Activated CD8-positive, alpha-beta memory T cell treated with anti-CD3 and anti-CD28 coated beads for 1 hour (primary cell): ENCODE results near the gene CLSTN2.

Source experiments
- DNase-seq, 2 donors: peaks; one replicate each; pipeline ENCODE4 v3.0.0-alpha.2; 2020; ENCODE audit warnings: low read depth in 1 of 2; ENCODE audit errors: extremely low read depth in 1 of 2

CLSTN2 gene

DNA sequence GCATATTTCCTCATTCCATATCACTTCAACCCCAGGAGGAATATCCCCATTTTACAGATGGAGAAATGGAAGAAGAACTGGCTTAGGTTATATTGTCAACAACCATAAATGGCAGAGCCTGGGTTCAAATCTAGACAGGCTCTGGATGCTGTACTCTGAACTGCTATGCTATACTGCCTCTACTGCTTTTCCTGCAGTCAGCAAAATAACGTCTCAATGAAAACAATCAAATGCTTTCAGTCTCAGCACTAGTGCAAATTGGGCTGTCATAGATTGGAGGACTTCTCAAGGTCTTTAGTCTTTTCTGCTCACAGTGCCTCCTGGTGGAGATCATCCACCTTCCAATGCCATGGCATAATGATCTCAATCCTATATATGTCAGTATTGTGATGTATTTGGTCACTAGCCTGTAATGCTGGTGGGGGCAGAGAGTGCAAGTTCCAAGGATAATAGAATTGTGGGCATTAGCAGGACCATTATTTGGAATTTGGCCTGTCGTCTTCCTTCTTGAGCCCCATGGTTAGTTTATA lies 285.0 kb downstream of the CLSTN2 start:
- DNase-seq, result no peak

DNA sequence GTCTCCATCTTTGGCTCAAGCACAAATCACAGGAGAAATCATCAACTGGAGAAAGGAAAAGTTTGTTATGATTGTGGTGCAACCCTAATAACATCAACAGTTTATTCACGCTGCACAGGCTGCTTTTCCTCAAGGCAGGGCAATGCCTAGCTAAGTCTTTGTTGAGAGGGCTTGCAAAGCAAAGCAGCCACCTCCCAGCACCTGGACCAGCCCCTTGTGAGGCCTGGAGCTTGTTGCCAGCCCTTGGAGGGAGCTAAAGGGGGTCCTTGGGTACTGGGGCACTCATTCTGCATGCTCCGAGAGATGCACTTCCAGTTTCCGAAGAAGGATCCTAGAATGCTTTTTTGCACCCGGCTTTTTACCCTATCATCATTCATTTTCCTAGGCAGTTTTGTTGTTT lies 288.2 kb downstream of the CLSTN2 start:
- DNase-seq, result no peak

DNA sequence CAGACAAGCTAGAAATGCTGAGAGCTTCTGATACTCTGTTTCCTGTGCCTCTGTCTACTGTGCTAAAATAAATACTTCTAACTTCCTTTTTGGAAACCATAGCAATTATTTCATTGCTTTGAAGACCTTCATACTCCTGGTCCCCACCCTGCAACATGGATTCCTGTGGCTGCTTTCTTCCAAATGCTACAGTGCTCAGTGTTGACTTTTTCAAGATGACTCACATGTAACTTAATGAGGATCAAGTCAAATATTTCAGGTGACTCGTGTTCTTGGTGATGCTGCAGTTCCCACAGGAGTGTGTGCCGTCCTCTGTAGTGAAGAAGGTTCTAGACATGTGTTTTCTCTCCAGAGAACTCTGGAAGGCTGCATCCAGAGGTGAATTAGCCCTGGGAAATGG lies 288.6 kb downstream of the CLSTN2 start:
- DNase-seq, result no peak

DNA sequence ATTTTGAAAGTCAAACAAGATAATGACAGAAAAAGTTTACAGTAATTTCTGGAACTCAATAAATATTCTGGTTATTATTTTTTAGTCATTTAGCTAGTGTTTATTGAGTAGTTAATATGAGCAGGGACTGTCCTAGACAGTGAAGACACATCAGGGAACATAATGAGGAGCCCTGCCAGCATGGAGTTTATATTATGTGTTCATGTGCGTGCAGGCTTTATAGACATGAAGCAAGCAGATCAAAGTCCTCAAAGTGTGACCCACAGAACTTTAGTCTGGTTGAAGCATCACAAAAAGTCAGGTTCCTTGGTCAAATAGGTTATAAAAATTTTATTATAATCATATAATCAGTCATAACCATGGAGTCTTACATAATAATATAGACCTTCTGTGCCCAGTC lies 289.3 kb downstream of the CLSTN2 start:
- DNase-seq, result no peak

DNA sequence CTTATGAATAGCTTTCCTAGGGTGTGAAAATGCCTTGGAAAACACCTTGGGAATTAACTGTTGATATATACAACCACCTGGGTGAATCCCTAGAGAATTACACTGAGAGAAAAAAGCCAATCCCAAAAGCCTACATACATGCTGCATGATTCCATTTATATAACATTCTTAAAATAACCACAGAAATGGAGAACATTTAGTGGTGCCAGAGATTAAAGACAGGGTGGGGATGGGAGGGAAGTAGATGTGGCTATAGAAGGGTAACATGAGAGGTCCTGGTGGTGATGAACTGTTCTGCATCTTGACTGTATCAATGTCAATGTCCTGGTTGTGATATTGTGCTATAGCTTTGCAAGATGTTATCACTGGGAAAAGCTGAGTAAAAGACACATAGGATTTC lies 291.0 kb downstream of the CLSTN2 start:
- no peak for DNase-seq

DNA sequence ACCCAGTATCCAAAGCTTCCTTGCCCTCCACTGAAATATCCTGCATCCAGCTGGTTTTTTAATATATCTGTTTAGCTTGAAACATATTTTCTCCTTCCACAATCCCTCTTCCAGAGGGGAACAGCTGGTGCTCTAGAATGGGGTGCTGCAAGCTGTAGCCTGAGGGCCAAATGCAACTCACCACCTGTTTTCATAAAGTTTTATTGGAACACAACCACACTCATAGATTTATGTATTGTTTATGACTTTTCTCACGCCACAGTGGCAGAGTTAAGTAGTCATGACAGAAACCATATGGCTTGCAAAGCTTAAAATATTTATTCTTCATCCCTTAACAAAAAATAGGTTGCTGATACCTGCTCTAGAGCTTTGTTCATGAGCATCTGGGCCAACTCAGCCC lies 298.7 kb downstream of the CLSTN2 start:
- DNase-seq, result no peak

DNA sequence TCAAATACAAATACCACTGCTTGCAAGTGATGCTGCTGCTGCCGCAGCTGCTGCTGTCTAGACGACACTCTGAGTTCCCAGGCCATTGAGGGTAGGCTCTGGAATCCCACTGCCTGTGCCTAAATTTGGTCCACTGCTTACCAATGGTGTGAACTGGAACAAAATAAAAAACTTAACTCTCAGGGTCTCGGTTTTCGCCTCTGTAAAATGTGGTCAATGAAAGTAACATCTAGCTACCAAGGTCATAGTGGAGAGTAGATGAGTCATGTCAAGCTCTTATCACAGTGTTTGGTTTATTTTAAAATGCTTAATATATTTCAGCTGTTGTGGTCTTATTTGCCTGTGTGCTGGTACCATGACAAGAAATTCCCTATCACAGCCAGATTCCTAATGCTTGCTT lies 299.3 kb downstream of the CLSTN2 start:
- no peak for DNase-seq

DNA sequence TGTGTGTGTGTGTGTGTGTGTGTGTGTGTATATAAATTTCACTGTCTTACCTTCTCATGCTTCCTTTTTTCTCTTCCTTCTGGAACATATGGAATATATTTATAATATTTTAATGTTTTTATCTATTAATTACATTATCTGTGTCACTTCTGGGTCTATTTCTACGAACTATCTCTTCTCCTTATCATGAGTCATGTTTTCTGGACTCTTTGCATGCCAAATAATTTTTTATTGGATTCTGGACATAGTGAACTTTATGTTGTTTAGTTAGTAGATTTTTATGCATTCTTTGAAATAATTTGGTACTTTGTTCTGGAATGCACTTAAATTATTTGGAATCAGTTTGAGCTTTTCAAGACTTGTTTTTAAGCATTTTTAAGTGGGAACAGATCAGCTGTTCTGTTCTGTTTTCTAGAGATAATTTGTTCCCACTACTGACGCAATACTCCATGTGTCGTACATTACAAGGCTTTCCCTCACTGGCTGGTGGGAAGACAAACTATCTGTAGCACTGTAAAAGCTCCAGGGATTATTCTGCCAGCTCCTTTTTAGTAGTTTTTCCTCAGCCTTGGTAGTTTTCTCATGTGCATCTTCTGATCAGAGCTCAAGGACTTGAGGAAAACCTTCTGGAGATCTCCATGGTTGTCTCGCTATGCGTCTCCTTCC lies 302.0 kb downstream of the CLSTN2 start:
- DNase-seq, result no peak

DNA sequence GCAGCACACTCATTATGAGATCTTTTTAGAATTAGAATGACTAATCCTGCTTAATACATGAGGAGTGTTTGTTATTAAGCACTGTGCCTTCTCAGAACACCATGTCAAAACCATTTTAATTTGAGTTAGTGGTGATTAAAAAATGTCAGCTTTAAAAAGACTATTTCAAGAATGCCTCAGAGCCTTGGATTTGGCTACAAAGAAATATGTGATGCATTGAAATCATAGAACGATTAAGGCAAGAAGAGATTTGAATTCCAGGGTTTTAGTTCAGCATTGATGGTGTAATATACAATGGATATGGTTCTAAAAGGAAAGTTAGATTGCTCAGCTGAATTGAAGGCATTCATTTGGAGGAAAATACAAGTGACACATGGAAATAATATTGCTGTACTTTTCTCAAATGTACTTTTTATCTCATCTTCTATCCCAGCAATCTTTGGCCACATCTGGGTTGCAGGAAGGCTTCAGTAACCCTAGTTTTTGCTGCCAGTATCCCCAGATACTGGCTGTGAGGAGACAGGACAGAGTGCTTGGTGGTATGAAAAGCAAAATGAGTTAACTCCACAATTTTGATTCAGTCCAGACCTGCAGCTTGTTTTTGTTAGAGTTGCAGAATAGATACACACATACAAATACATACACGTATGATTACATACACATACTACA lies 303.8 kb downstream of the CLSTN2 start:
- DNase-seq, result no peak

DNA sequence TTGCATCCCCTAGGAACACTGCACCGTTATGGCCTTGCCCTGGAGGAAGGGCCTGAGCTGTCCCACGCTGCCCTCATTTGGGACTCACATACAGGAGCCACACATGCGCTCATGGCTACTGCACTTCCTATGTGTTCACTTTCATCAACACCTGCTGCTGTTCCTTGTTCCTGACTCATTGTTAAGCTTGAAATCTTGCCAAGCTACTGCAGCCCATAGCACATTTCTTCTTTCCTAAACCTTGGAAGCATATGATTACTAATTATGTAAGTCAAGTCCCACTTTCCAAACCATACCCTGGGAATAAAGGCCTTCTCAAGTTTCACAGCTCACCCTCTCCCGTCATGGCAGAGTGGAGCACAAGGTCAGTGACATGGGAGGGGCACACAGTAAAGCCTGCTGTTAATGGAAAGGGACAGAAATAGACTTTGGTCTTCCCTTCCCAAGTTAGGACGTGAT lies 307.9 kb downstream of the CLSTN2 start:
- DNase-seq, result no peak

DNA sequence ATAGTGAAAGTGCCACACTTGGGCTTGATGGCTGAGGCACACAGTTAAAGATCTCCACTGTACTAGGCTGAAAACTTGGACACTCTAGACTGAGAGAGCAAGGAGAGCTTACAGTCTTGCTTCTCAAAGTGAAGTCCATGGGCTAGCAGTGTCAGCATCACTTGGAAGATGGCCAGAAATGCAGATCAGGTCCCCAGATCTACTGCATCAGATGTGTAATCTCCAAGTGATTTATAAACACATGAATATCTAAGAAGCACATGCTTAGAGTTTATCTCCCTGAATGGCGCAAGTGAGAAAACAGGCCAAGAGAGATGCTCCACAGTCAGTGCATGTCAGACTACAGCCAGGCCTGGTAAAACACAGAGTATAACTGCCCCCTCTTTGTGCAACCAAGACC lies 308.6 kb downstream of the CLSTN2 start:
- DNase-seq, result no peak

DNA sequence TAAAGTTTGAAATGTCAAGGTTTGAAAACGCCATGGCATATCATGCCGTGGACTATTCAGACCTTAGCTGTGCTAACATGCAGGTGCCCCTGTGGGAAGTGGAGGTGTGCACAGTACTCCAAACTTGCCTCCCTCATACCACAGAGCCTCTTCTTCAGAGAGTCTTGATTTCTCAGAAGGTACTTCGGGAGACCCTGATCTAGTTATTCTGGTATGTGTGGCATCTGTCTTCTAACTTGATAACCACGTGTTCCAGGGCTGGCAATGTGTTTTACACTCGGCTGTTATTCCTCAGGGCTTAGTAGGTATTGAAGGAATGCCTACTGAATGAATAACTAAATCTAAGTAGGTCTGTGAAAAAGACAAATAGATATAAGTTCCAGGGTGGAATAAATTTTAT lies 309.9 kb downstream of the CLSTN2 start:
- no peak for DNase-seq

DNA sequence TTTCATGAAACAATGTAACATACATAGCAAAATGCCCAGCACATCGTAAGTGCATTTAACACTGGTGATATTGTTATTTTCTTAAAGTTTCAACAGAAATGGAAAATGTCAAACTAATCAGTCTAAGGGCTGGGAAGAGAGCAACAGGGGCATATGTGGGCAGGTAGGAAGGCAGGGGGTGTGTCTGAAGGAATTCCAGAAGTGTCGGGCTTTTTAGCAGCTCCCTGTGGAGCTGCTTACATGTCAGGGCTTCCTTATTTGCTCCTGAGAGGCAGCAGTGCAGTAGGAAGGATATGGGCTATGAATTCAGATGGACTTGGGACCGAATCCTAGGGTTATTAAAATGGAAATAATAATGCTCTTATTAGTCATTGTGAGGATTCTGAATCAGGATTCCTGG lies 311.6 kb downstream of the CLSTN2 start:
- DNase-seq, result no peak

DNA sequence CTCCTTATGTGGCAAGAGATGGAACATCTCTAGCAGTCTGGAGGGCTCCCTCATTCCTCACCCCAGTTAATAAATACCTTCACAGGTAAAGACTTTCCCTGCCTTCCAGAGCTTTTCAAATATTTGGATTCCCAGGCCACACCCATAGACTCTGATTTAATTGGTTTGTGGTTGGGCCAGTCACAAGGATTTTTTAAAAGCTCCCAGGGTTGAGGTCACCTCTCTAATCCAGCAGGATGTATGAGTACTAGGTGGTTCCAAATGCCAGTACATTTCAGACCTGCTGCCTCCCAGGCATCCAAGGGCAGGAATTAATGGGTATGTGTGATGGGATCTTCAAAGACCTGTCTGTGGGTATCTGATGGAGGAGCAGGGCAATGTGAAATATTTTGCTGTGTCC lies 312.8 kb downstream of the CLSTN2 start:
- DNase-seq, result no peak

DNA sequence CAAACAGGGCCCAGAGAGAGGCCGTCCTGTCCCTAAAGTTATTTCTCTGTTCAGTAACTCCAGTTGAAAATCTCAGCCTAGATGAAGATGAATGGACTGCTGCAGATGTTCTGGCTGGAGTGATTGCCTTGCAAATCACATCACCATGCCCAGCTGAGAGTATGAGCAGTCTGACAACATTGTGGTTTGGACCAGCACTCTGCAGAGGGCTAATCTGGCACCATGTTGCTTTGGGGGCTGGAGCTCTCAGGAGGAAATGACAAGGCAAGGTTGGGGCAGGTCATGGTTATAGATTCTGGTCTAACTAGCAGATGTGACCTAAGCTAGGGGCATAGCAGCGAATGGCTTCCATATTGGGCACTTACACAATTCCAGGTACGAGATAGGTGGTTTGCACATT lies 314.2 kb downstream of the CLSTN2 start:
- DNase-seq, result no peak

DNA sequence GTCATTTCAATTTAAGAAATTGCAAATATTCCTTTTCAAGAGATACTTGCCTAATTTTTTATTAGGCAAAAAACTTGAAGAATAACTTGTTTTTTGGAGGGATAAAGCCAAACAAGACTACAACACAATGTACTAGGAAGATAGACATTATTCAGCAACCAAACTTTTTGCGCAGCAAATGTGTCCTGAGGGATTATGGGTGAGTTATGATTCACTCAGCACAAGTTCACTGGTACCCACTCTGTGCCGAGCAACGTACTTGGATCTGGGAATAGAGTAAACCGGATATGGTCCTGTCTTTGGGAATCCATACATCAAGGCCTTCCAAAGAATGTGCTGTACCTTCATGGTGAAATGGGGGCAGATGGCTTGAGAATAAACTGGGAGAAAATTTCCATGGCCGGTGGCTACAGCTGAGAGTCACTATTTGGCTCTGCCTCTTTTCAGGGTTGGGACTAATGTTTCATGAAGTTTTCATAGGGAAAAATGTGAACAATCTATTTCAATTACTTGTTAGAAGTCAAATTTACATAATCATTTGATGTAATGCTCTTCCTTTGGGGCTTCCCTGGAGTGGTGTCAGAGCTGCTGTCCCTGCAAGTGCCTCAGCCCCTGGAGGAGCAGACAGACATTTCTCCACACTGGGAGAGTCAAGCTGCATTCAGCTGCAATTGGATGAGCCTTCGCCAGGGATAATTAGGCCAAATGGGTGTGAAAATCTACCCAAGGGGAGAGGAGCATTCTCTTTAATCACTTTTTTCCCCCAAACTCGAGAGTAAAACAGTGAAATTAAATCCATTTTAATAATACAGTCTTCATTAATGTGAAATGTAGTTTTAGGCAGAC lies 315.2 kb downstream of the CLSTN2 start:
- no peak for DNase-seq

DNA sequence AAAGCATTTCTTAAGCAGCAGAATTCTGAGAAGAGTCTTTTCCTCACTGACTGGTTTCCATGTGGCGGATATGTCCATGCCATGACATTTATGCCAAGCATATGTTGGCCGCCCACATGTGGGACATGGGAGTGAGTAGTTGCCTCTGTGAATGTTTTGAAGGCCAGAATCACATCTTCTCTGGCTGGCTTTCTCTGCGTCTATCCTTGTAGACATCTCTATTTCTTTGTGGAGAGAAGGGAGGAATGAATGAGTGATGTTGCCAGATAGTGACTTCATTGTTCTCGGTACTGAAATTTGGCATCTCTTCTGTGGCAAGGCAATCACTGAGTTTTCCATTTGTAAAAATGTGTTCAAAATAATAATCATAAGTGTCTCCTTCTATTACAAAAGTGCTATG lies 316.0 kb downstream of the CLSTN2 start:
- no peak for DNase-seq

DNA sequence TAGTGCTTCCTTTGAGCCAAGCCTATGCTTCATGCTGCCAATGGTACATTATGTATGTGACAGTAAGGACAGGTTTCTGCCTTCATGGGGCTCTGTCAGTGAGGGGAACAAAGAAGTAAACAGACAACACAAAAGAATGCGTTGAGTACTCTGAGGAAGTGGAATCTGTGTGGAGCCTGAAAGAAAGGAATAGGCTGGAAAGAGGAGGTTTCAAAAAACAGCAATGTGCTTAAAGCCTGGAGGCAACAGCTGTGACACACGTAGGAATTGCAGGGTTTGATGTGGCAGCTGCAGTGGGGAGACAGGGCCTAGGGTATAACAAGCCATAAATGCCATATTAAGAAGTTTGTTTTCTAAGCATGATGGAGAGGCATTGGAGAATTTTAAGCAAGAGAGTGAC lies 316.7 kb downstream of the CLSTN2 start:
- no peak for DNase-seq

DNA sequence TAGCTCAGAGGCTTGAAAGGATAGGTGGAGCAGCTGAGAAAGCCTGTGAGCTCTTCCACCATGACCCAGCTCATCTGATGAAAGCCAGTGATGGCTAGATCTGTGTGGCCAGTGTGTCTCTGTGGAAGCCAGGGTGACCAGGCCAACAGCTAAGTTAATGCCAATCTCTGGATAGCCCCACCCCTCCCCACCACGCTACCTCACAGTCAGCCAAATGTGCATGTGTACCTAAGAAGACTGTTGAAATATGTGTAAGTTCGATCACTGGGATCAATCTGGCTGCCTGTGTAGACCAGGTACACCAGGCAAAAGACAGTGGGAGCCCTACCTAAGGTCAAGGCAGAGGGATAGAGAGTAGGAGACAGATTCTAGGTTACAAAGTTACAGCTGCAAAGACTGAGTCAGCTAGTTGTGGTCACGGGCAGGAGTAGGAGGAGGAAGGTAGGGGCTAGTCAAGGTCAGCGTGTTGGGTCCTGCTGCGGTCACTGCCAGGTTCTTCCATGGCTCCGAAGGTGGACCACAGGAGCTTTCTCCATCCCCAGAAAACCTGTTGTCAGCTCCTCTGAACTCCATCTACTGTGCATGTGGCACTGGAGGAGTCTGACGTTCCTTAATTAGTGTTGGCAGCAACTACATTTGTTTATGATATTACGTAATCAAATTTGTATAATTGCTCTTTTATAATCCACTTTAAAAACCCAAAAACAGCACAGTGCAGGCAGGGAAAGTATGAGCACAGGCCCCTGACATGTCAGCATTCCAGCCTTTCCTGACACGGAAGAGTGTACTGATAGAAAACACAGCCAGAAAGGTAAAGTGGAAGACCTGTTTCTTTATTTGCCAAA lies 318.0 kb downstream of the CLSTN2 start:
- no peak for DNase-seq

DNA sequence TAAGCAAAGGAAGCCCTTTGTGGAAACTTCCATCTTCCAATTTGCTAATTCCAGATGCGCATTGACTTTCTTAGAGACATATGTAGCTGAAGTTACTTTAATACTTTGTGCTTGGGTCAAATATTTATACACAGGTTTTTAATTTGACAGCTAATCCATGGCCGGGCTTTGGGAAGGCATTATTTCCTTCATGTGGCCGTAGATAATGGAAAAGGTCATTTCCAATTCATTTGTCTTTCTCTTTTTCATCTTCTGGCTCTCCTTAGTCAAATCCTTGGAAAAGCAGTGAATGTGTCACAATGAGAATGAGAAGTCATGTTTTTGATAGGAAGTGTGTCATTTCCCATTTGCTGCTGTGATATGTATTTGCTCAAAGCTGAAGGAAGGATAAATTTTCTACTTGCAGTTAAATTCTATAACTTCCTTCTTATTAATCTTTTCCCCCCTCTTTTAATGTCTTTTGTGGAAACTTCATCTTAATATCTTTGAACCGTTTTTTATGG lies 323.3 kb downstream of the CLSTN2 start:
- DNase-seq, result no peak

DNA sequence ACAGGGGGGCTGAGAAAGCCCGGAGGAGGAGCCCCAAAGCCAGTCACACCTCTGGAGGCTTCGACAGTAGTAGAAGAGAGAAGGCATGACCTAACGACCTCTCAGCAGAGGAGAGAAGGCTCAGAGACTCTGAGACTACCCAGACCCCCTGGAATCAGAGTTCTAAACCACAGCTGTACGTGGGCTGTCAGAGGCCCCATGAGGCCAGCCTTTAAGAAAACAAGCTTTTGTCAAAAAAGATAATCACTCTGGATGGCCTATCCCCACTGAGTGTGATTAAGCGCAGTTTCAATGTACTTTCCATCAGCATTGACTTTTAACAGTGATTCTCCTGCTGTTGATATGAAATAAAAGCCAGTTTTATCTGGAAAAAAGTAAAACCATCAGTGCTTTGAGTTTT lies 330.3 kb downstream of the CLSTN2 start:
- DNase-seq, result no peak
